GM13977 (cell line): ENCODE data around the gene FSTL4.

Source experiments
- DNase-seq: peaks from one replicate; pipeline ENCODE4 v3.0.0; 2012; ENCODE audit warnings: low spot score
- CTCF ChIP-seq: IDR thresholded peaks from 2 replicates; pipeline ENCODE4 v1.5.1; 2012; ENCODE audit warnings: mild to moderate bottlenecking, control low read depth; ENCODE audit not compliant: insufficient read depth; ENCODE audit errors: extremely low read depth, missing control alignments
- in situ Hi-C: fragments of 300-500 bp; cut with MboI; formaldehyde crosslinking; loops from one replicate; pipeline ENCODE4 v1.12.0; 2022; ENCODE audit warnings: low sequenced_read_pairs, low pct_unique_long_range_greater_than_20kb, mixed read lengths, inconsistent platforms; ENCODE audit not compliant: unreplicated experiment

Gene FSTL4

GRCh38 chr5:133440467-133441115 lies 171.8 kb downstream of the FSTL4 start:
- in situ Hi-C loops: no loop called here
- DNase-seq: no peak
- no peak for TF ChIP-seq CTCF

GRCh38 chr5:133439859-133440258 lies 172.5 kb downstream of the FSTL4 start:
- DNase-seq: no peak
- TF ChIP-seq CTCF: no peak
- in situ Hi-C loops: no loop called here

- no peak for TF ChIP-seq CTCF
- in situ Hi-C loops: no loop called here
- no peak for DNase-seq
Observed at GRCh38 chr5:133438487-133438886, 173.9 kb downstream of the FSTL4 start.

- in situ Hi-C loops: no loop called here
- no peak for TF ChIP-seq CTCF
- no peak for DNase-seq
Observed at GRCh38 chr5:133434336-133434735, 178.0 kb downstream of the FSTL4 start.

GRCh38 chr5:133433641-133434040 lies 178.7 kb downstream of the FSTL4 start:
- no peak for TF ChIP-seq CTCF
- no peak for DNase-seq
- in situ Hi-C loops: no loop called here

- in situ Hi-C loops: no loop called here
- no peak for TF ChIP-seq CTCF
- DNase-seq: no peak
Observed at GRCh38 chr5:133432956-133433532, 179.3 kb downstream of the FSTL4 start.

GRCh38 chr5:133431326-133431865 lies 180.9 kb downstream of the FSTL4 start:
- TF ChIP-seq CTCF: no peak
- in situ Hi-C loops: no loop called here
- no peak for DNase-seq
